HepG2 (cell line): ENCODE results near the gene NCOA4. TPM values are rescaled to one million over a fixed set of nuclear protein-coding genes. Genes with fewer than 3 reads are reported as not detected.

Experiments used
- KAT7 ChIP-seq: IDR thresholded peaks from 2 replicates; pipeline ENCODE4 v1.6.1; 2018; ENCODE audit warnings: borderline replicate concordance, missing compliant biosample characterization
- MIER2 ChIP-seq: IDR thresholded peaks from 2 replicates; pipeline ENCODE4 v1.6.1; 2016; ENCODE audit warnings: missing biosample characterization, missing genetic modification reagents
- NCOA1 ChIP-seq: sonication (generic); formaldehyde crosslinking; IDR thresholded peaks from 2 replicates; pipeline ENCODE4 v1.9.0; 2021; ENCODE audit warnings: missing genetic modification reagents
- STAT5B ChIP-seq: sonication (generic); formaldehyde crosslinking; IDR thresholded peaks from 2 replicates; pipeline ENCODE4 v1.4.0; 2020; ENCODE audit warnings: missing genetic modification reagents
- ZNF138 ChIP-seq: sonication (generic); formaldehyde crosslinking; IDR thresholded peaks from 2 replicates; pipeline ENCODE4 v1.5.0; 2020; ENCODE audit warnings: mild to moderate bottlenecking, low read depth, missing genetic modification reagents
- ZNF496 ChIP-seq: sonication (generic); formaldehyde crosslinking; IDR thresholded peaks from 2 replicates; pipeline ENCODE4 v1.8.1; 2023; ENCODE audit warnings: mild to moderate bottlenecking, moderate library complexity, missing genetic modification reagents; ENCODE audit not compliant: insufficient replicate concordance
- ZNF749 ChIP-seq: sonication (generic); formaldehyde crosslinking; IDR thresholded peaks from 2 replicates; pipeline ENCODE4 v1.8.0; 2022; ENCODE audit warnings: mild to moderate bottlenecking, missing genetic modification reagents, moderate library complexity, borderline replicate concordance
- polyA plus RNA-seq, 8 experiments: library from polyadenylated mRNA; depleted of rRNA in 3 of 8; stranded (reverse) in 7 of 8; unstranded in 1 of 8; fragments of >200 nt; fragmentation: Illumina TruSeq in 4 of 8; extraction: Trizol in 4 of 8; gene quantifications; 2 replicates each; pipeline versions ENCODE4 v1.2.1 to v1.2.3, GENCODE V29; 2011 to 2016; ENCODE audit warnings: low read depth in 4 of 8, missing spikeins in 1 of 8, mixed read lengths in 1 of 8; ENCODE audit not compliant: insufficient read depth in 1 of 8
- total RNA-seq, 5 experiments: library from RNA; depleted of rRNA; stranded (reverse); fragments of >200 nt; fragmentation: Illumina TruSeq; extraction: Trizol; gene quantifications; 2 replicates each; pipeline ENCODE4 v1.2.3, GENCODE V29; 2016; ENCODE audit warnings: low read depth in 1 of 5
- TF ChIP-seq, protein P1 (sequence below): IDR thresholded peaks from 2 replicates; pipeline ENCODE4 v1.6.1; 2016; ENCODE audit warnings: missing genetic modification reagents, missing compliant biosample characterization
- TF ChIP-seq, protein P2 (sequence below): IDR thresholded peaks from 2 replicates; pipeline ENCODE4 v1.6.1; 2016; ENCODE audit warnings: missing compliant biosample characterization, missing genetic modification reagents, borderline replicate concordance
- TF ChIP-seq, protein P3 (sequence below): sonication (generic); formaldehyde crosslinking; IDR thresholded peaks from 2 replicates; pipeline ENCODE4 v1.5.0; 2020; ENCODE audit warnings: missing genetic modification reagents

NCOA4 gene
- total and polyA plus RNA-seq, 2 of the 13 experiments (the other 11 are each of a cell fraction or from before 2014, with no cell fraction given): 306 to 400 TPM

DNA sequence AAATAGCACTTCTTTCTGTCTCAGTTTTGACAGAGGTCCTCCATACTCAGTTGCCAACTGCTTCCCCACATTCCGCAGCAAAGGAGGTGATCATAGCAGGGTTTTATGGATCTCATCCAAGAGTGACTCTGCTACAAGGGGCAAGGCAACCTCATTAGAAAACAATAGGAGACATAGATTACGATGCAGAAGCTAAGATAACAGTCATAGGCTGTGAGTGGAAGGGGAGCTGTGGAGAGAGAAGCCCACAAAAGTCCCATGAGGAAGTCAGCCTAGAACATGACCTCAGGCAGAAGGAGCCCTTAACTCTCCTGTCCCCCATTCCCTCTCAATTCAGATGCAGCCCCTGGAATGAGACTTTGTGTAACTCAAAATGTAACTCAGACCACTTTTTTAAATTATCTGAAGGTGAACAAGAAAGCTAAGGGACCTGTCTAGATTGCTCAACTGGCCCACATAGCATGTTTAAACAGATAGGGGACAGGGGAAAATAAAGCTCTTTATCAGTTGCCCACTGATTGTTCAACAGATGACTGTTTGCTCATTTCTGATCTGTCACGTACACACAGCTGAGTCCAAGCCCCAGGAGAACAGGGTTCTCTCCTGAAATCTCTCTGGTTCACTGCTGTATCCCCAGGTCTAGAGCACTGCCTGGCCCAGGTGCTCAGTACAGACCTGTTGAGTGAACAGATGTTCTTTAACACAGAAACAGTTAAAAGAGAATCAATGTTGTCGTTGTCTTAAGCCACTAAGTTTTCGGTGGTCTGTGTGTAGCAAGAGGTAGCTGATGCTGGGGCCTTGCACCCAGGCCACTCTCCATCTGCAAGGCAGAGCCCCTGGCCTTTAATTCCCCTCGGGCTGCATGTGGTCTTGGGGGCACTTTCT lies 1.5 kb upstream of the NCOA4 start (continued):
- TF ChIP-seq, protein P1, sequence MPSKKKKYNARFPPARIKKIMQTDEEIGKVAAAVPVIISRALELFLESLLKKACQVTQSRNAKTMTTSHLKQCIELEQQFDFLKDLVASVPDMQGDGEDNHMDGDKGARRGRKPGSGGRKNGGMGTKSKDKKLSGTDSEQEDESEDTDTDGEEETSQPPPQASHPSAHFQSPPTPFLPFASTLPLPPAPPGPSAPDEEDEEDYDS (CRISPR knock-in tag): peak; percentile 83
- no peak for TF ChIP-seq KAT7 (CRISPR knock-in tag)
- TF ChIP-seq, protein P2, sequence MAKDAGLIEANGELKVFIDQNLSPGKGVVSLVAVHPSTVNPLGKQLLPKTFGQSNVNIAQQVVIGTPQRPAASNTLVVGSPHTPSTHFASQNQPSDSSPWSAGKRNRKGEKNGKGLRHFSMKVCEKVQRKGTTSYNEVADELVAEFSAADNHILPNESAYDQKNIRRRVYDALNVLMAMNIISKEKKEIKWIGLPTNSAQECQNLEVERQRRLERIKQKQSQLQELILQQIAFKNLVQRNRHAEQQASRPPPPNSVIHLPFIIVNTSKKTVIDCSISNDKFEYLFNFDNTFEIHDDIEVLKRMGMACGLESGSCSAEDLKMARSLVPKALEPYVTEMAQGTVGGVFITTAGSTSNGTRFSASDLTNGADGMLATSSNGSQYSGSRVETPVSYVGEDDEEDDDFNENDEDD: no peak
- no peak for TF ChIP-seq ZNF138 (CRISPR knock-in tag)
- no peak for TF ChIP-seq ZNF496
- 0 out of 2 replicates have a peak, but pooled peaks have one; percentile 21 for TF ChIP-seq STAT5B (CRISPR knock-in tag)
- TF ChIP-seq ZNF749 (CRISPR knock-in tag): no peak
- TF ChIP-seq NCOA1: no peak
- TF ChIP-seq, protein P3, sequence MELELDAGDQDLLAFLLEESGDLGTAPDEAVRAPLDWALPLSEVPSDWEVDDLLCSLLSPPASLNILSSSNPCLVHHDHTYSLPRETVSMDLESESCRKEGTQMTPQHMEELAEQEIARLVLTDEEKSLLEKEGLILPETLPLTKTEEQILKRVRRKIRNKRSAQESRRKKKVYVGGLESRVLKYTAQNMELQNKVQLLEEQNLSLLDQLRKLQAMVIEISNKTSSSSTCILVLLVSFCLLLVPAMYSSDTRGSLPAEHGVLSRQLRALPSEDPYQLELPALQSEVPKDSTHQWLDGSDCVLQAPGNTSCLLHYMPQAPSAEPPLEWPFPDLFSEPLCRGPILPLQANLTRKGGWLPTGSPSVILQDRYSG (CRISPR knock-in tag): no peak
- TF ChIP-seq MIER2: no peak
